NCI-H1092 (cell line): ENCODE measurements around the gene SSC5D.

Experiments
- DNase-seq: peaks from one replicate; lab custom pipeline; 2025; lab: John Stamatoyannopoulos, UW

Gene SSC5D

DNA sequence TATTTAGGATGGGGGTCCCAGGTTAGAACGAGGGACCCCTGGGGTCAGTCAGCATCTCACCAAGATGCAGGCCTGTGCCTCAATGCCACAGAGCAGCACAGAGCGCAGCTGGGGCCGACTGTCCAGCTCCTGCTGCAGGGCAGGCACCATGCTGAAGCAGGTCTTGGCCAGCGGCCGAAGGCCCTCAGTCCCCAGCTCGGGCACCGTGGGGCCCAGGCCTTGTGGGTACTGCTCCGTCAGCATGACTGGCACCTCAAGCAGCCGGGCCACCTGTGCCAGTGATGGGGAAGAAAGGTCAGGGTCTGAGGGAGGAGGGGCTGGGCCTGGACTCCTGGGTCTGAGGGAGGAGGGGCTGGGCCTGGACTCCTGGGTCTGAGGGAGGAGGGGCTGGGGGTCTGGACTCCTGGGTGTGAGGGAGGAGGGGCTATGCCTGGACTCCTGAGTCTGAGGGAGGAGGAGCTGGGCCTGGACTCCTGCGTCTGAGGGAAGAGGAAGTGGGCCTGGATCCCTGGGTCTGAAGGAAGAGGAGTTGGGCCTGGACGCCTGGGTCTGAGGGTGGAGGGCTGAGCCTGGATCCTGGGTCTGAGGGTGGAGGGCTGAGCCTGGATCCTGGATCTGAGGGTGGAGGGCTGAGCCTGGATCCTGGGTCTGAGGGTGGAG, 32.5 kb upstream of the SSC5D start:
- DNase-seq, result no peak

DNA sequence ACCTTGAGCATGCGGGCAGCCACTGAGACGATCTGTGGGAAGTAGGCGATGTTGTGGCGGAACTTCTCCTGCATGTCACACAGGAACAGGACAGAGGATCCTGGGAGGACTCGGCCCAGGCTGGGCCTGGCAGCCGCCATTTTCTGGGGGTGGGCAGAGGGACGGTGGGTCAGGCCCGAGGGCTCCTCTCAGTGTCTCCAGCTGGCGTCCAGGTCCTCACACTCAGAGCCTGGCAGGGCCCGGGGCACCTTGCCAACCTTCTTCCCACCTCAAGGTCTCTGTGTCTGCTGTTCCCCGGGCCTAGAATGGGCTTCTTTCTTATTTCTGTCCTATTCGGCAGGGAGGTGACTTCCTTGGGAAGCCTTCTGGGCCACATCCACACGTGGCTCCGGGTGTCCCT, 31.9 kb upstream of the SSC5D start:
- no peak for DNase-seq

DNA sequence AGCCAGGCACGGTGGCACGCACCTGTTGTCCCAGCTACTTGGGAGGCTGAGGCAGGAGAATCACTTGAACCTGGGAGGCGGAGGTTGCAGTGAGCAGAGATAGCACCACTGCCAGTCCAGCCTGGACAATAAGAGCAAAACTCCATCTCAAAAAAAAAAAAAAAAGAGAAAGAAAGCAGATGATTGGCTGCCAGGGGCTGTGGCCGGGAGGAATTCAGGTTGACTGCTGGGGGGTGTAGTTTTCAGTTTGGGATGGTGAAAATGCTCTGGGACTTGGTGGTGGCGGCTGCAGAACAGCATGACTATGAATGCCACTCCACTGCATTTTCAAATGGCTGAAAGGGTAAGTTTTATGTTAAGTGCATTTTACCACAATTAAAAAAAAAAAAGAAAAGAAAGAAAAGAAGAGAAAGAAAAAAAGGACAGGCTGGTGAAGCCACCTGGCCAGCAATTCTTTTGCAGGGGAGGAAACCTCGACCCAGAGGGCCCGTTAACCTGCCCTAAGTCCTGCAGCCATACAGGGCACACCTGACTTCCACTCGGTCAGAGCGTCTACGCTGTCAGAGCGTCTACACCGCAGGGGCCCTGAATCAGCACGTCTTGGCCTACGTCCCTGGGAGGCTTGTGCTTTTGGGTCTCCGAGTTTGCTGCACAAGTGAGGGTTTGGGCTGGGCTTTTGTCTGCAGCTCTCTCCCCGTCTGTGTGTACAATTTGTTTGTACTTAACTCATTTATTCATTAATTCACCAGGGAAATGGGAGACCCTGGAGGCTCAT, 30.4 kb upstream of the SSC5D start:
- no peak for DNase-seq

DNA sequence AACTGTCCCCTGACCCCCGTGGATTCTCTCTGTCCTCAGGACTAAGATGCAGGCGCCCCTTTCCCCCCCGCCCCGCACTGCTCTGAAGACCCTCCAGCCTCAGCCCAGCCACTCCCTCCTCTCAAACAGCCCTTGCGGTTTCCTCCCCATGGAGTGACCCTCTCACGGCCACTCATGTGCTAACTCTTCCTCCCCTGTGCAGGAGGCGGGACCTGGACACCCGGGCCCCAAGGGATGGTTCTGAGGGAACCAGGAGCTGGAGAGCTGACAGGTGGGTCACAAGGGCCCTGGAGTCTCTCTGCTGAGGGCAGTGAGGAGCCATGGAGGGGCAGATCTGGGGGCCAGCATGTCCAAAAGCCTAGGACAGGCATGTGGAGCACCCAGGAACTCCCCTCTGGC, 28.7 kb upstream of the SSC5D start:
- no peak for DNase-seq

DNA sequence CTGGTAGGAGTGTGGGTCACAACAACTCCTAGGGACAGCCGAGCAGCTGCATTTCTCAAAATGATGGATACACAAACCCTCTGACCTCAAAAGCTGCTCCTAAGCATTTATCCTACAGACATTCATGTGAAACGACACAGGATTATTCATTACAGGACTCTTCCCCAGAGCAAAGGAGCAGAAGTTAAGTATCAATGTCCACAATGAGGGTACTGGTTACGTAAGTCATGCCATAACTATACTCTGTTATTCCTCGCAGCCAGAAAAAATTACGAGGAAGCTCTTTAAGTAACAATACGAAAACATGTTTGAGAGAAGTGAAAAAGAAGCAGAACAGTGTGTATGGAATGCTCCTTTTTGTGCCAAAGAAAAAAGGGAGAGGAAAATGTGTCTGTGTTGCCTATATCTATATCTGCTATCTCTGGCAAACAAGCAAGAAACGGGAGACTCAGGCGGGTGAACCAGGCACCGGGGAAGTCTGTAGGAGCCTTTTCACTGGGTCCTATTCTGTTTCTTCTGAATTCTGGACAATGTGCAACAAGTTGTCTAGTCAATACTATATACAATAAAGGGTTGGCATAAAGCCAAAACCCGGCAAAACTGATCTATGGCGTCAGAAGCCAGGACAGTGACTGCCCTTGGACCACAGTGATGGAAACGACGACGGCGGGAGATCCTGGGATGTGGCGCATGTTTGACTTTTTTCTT, 28.1 kb upstream of the SSC5D start:
- DNase-seq, result no peak

DNA sequence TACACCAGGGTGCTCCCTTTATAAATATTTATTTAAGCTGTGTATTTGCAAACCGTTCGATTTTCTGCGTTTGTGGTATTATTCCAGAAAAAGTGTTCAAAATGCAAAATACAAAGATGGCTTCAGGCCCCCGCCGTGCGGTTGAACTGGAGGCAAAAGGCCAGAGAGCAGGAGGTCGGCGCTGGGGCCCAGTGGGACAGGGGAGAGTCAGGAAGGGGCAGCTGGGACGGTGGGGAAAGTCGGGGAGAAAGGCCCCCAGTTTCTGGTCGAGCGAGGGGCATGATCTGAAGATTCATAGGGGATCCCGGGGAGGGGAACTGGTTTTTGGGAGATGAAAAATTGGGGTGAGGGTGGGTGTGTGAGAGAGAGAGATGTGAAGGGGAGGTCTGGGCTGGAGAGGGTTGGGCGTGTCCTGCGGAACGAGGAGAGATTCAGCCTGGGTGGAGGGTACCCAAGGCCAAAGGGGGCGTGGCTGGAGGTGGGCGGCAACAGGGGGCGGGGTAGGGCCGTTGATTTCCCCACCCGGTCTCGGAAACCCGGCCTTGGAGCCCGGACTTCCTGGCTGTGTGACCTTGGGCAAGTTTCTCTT, 27.5 kb upstream of the SSC5D start:
- DNase-seq, result no peak

DNA sequence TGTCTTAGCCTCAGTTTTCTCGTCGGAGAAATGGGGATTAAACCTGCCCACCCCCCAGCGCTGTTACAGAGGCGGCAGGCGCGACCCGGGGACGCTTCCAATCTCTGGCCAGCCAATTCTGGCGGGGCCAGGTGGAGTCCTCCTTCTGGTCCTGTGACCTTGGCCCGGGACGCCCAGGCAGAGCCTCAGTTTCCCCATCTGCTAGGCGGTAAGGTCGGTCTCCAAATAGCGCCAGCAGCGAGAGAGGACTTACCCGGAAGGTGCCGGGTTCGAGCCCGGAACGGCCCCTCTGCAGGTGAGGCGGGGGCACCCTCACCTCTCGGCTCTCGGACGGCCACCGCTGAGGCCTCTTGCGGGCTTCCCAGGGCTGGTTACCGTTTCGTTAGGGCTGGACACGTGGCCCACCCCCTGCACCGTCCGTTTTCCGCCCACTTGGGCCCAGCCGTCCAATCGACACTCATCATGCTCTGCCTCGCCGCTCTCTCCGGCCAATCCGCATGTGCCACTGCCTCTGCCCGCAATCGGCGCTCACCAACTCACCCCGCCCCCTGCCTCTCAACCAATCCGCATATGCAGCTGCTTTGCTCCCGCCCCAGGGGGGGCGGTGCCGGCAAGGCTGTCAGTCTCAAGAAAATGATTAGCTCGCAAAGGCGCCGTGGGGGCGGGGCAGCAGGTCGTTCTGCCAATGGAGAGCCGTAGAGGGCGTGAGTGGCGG, 26.8 kb upstream of the SSC5D start, which contains the start of gene ISOC2:
Gene ISOC2 (minus strand): TSS at position 384 of the 715 bp plus-strand sequence. CDS start 5,156 bp downstream, outside the sequence.
- DNase-seq, result peak; percentile 98

DNA sequence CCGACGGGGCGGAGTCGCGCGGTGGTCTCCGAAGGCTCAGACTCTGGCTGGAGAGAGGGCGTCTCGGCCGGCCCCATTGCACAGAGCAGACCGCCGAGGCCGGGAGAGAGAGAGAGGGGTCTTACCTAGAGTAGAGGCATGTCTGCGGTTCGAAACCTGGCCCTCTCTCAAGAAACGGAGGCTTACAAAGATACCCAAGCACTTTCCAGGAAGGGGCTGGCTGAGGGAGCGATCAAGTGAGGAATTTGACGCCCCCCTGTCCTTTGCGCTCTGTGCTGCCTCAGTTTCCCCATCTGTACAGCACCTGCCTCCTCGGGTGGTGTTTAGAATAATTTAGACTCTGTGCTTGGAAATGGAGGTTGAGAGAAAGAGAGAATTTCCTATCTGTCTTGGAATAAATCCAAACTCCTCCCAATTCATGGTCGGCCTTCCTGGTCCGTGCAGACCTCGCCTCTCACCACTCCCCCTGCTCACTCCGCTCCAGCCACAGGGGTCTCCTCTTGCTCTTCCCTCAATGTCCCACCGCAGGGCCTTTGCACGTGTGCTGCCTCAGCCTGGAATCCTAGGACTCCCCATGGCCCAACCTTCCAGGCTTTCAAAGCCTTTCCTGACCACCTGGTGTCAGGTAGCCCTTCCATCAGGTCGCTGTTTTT, 26.1 kb upstream of the SSC5D start:
- no peak for DNase-seq

DNA sequence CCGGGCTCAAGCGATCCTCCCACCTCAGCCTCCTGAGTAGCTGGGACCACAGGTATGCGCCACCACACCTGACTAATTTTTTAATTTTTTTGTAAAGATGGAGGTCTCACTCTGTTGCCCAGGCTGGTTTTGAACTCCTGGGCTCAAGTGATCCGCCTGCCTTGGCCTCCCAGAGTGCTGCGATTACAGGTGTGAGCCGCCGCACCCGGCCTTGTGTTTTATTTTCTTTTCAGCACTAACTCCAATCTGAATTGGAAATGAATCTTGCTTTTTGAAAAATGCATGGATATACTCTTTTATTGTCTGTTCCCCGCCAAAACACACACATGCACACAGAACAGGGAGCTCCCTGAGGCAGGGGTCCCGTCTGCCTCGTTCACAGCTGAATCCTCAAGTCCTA, 25.5 kb upstream of the SSC5D start:
- DNase-seq, result no peak

DNA sequence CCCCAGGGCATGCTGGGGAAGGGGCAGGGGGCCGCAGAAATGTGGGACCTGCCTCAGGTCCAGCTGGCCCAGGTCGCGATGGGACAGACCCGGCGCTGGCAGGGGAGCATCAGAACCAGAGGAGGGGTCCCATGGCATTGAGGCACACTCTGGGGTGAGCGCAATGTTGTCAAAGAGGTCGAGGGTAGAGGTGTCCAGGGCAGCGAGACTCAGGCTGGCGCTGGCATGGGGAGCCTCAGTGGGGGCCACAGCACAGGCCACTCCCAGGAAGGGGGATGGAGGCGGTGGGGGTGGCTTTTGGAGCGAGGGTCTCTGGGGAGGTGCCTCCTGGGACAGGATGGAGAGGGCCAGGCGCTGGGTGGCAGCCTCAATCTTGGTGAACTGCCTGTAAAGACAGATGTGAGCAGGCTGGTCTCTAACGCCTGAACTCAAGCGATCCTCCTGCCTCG, 24.6 kb upstream of the SSC5D start:
- no peak for DNase-seq

DNA sequence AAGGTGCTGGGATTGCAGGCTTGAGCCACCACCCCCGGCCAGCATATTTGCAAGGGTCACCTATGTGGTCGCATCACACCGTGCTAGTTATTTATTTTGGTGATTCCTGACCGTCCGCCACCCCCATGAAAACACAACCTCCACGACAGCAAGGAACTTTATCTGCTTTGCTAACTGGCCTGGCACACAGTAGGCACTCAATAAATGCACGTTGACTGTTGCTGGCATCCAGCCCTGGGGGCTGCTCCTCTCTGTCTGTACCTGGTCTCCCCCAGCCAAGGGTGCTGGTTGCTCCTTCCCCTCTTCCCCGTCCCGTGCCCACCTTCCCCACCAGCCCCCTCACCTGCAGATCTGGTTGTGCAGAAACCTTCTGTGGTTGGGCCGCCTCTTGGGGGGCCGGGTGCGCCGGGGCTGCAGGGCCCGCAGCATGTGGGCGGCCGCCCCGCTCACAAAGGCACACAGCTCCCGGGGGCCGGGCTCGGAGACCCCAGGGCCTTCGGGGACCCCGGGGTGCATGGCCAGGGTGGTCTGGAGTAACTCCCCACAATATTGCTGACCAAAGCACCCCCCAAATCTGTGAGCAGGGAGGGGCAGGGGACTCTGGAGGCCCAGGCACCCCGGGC, 24.1 kb upstream of the SSC5D start:
- DNase-seq, result no peak

DNA sequence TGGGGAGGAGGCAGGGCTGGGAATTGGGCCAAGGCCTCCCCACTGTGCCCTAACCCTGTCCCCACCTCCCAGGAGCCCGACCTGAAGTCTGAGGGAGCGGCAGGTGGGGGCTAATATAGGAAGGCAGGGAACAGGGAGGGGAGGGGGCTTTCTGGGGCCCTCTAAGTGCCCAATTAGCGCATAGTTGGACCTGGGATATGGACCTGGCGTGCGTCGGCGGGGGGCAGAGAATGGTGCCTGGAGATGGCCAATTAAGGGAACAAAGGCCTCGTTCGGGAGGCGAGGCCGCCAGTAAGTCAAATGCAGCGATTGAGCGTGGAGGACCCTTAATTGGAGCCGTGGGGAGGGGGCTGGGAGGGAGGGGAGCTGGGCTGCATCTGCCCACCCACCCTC, 23.6 kb upstream of the SSC5D start, which contains the start of gene C19orf85:
Gene C19orf85 (minus strand): TSS at position 90 of the 393 bp plus-strand sequence. CDS start 197 bp downstream, outside the sequence.
- no peak for DNase-seq

DNA sequence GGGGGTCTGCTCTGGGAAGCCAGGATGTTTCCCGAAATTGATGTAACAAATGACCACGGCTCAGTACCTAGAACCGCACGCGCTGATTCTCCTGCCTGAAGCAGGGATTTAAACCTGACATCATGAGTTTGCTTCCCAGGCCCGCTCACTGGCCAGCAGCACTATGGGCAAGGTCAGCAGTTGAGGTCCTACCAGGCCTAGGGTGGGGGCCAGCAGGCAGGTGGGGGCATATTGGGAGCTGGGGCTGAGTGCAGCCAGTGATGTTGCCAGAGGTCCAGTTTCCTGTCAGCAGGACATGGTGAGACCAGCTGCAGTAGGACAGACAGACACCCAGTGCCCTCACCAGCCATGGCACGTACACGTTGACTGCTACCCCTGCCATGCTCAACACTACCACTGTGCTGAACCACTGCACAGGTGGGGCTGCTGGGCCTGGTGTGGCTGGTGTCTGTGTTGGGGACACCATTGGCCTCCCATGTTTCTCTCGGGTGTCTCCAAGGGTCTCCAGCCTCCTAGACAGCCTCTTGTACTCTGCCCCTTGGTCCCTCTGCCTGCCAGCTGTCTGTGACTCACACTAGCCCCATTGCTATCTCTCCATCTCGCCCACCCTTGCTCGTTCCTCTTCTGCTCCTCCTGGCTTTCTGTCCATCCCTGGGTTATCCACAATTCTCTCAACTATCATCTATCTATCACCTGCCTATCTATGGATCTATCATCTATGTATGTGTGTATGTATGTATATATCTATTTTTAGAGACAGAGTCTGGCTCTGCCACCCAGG, 22.6 kb upstream of the SSC5D start:
- DNase-seq, result no peak

DNA sequence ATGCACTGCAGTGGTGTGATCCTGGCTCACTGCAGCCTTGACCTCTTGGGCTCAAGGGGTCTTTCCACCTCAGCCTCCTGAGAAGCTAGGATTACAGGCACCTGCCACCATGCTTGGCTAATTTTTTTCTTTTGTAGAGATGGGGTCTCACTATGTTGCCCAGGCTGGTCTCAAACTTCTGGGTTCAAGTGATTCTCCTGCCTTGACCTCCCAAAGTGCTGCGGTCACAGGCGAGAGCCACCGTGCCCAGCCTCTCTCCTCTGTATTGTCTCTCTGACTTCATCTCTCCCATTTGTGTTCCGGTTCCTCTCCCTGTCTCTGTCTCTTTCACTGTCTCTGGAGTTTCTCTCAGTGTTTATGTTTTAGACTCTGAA, 22.0 kb upstream of the SSC5D start:
- no peak for DNase-seq

DNA sequence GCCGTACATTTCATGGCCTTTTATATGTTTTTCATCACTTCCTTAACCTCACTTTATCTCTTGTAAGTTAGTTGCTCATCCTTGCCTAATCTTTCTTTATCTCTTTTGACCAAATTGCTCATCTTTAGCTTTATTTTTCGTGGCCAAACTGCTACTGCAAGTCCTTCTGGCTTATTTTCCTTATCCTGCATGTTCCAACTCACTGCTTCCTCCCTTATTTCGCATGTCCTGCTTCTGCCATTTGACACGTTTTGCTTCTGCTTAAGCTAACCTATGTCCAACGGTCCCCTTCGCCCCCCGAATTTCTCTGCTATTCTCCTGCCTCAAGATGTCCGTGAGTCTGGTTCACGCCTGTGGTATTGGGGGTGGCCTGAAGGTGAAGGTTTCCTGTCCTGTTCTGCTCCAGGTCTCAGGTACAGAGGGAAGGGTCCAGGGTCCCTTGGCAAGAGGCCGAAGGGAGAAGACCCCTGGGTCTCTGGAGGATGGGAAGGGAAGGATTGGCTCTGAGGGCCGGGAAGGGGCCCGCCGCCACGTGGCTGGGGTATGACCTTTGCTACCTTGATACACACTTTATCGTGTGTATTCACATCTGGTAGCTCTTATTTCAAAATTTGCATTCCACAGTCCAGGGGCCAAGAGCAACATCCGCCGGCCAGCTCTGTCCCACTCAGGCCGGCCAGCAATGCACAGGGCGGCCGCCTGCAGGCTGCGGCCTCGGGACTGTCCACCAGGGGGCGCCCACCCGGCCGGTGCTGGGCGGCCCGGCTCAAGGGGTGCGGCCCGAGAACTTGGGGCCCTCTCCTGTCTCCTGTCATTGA, 20.8 kb upstream of the SSC5D start:
- no peak for DNase-seq

DNA sequence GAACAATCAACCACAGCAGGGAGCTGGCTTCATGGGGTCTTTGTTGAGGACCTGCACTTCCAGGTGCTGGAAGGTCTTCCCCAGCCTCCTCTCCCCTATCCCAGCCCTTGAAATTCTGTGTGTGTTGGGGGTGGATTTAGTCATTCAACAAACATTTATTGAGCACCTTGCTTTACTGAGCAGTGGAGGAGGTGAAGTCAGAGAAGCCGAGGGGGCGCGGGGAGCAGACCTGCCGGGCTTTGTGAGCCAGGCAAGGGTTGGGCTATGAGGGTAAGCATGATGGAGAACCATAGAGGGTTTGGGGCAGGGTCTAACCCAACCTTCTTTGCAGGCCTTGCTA, 20.2 kb upstream of the SSC5D start:
- no peak for DNase-seq

DNA sequence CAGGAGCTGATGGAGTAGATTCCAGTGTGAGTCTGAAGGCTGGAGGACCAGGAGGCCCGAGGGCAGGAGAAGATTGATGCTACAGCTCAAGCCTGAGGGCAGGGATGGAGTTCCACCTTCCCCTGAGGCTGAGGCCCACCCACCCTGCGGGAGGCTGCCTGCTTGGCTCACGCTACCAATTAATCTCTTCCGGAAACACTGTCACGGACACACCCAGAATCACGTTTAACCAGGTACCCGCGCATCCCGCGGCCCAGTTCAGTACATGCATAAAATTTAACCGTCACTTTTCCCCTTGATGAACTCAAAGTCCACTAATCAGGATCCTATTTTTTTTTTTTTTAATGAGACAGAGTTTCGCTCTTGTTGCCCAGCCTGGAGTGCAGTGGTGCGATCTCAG, 17.0 kb upstream of the SSC5D start:
- no peak for DNase-seq

DNA sequence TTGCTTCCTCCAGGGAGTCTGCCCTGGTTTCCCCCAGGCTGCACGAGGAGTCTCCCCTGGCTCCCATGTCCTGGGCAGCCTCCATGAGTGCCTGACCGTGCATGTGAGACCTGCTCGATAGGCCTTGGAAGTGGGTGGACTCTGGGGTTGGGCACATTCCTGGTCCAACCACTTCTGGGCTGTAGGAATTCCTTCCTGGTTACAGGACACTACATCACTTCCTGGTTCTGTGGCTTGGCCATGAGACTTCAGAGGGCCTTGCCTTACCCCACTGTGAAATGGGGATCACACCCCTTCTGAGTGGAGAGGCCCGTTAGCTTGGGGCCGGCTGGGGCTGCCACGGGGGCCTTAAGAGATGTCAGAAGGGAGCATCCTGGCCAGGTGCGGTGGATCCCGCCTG, 15.8 kb upstream of the SSC5D start:
- no peak for DNase-seq
